ENCODE results near the gene DHRSX. TPM values are rescaled to one million over a fixed set of nuclear protein-coding genes. Genes with fewer than 3 reads are reported as not detected.

DHRSX gene
- total and polyA plus RNA-seq, 9 of the 15 experiments (the other 6 are each of a cell fraction or from before 2014, with no cell fraction given), result 0.59 to 11.0 (median 6.2) TPM

- Histone ChIP-seq H3K27ac (ENCODE audit: extremely low read depth, low read depth, low read length) (no peak overlapping the region), H3K9me1 (ENCODE audit: control insufficient read depth, insufficient read depth, low read length) (no peaks in the 10 kb centered on the region), H3K79me2 (ENCODE audit: control insufficient read depth, insufficient read depth, low read length) (no peaks in the 10 kb centered on the region), H3K9me3 (replicated peaks; ENCODE audit: control insufficient read depth, insufficient read depth, low read depth, low read length) (no peaks in the 10 kb centered on the region), H4K20me1 (replicated peaks; ENCODE audit: control insufficient read depth, insufficient read depth, low read length) (no peaks in the 10 kb centered on the region), H3K4me2 (ENCODE audit: insufficient read depth, low read length) (no peak overlapping the region), H3K4me1 (replicated peaks in 1 of 2; ENCODE audit: control insufficient read depth in 2 of 2, insufficient read depth in 2 of 2, low read length in 2 of 2) (peaks cover 9 to 15% of the 10 kb centered on the region in 2 experiments; a peak in 3 of 5 replicates), H3K27me3 (ENCODE audit: control insufficient read depth in 2 of 2, insufficient read depth in 2 of 2, low read length in 2 of 2) (no peaks in the 10 kb centered on the region), H2AFZ (ENCODE audit: low read depth, low read length) (no peak overlapping the region), H3K4me3 (no peak overlapping the region), H3K9ac (ENCODE audit: insufficient read depth in 1 of 2, low read depth in 2 of 2, low read length in 2 of 2) (no peak overlapping the region), H3K36me3 (ENCODE audit: control insufficient read depth, insufficient read depth, low read length) (no peaks in the 10 kb centered on the region)
- ATAC-seq (no peak; the same call in 2 of the 3 replicates), FAIRE-seq (no peak), DNase-seq (ENCODE audit: extremely low read depth in 1 of 4, low spot score in 3 of 4) (no peak)
- BruUV-seq (replicated peaks), result no TSS peak
- no peak for TF ChIP-seq ZNF445 (CRISPR knock-in tag; IDR thresholded peaks at IDR 0.05; ENCODE audit: low read depth)
- TF ChIP-seq RBBP5 (IDR thresholded peaks at IDR 0.05; ENCODE audit: borderline replicate concordance, insufficient read depth, low read length, poor library complexity, severe bottlenecking), result no peak
- no peak for TF ChIP-seq FOXJ2 (tag; IDR thresholded peaks at IDR 0.05)
- no peak for TF ChIP-seq TRIM28 (IDR thresholded peaks at IDR 0.05)
- TF ChIP-seq ZNF354B (CRISPR knock-in tag; IDR thresholded peaks at IDR 0.05), result no peak
- TF ChIP-seq MED1 (CRISPR knock-in tag; IDR thresholded peaks at IDR 0.05; ENCODE audit: borderline replicate concordance), result no peak
- no peak for TF ChIP-seq ZNF586 (CRISPR knock-in tag; conservative IDR thresholded peaks at IDR 0.05)
- no peak for TF ChIP-seq NCOA6 (IDR thresholded peaks at IDR 0.05)
- no peak for TF ChIP-seq NKRF (IDR thresholded peaks at IDR 0.05; ENCODE audit: borderline replicate concordance)
- TF ChIP-seq EWSR1 (IDR thresholded peaks at IDR 0.05; ENCODE audit: borderline replicate concordance, low read depth, partially characterized antibody), result no peak
- no peak for TF ChIP-seq ZNF174 (CRISPR knock-in tag; IDR thresholded peaks at IDR 0.05)
- TF ChIP-seq SMARCB1 (IDR thresholded peaks at IDR 0.05; ENCODE audit: insufficient read length, low read depth), result no peak
- TF ChIP-seq JUND (IDR thresholded peaks at IDR 0.05; ENCODE audit: borderline replicate concordance, low read depth, low read length), result no peak
- no peak for TF ChIP-seq JUND (tag; IDR thresholded peaks at IDR 0.05; ENCODE audit: borderline replicate concordance, low read depth, low read length)
- no peak for TF ChIP-seq ARID1B (IDR thresholded peaks at IDR 0.05)
- TF ChIP-seq PPARD (CRISPR knock-in tag; IDR thresholded peaks at IDR 0.05), result no peak
- POLR2A ChIA-PET, result no interaction called here
- CTCF ChIA-PET (ENCODE audit: low intra/inter-chr PET ratio), result no interaction called here
- intact Hi-C loops (cut with micrococcal nuclease), result no loop called here
- in situ Hi-C loops (cut with MboI), result no loop called here
Observed at GRCh38 chrX:2351321-2351720, 149.5 kb downstream of the DHRSX start.
